Measurements from ENCODE around the gene ADAMTS1.
"Not testable (repeated sequence)": the region's sequence is repeated elsewhere in the genome, so short reads cannot be mapped to it uniquely, and the experiment has no call there.

ADAMTS1 gene

GRCh38 chr21:26845066-26845758 is at the start of gene ADAMTS1:
Gene ADAMTS1, minus strand, starts transcription at chr21:26845409. Its CDS starts 455 bp downstream, at chr21:26844954.
- DNase-seq, result peak in 1 of 2 experiments; percentile 5

GRCh38 chr21:26892151-26892550 is 46.9 kb upstream of the ADAMTS1 start:
- no peak for DNase-seq

- DNase-seq, result no peak
These were observed 43.7 kb upstream of the ADAMTS1 start for GRCh38 chr21:26888931-26889330.

GRCh38 chr21:26888256-26888655 is 43.0 kb upstream of the ADAMTS1 start:
- DNase-seq, result no peak

GRCh38 chr21:26887251-26887650 is 42.0 kb upstream of the ADAMTS1 start:
- no peak for DNase-seq

GRCh38 chr21:26884436-26884835 is 39.2 kb upstream of the ADAMTS1 start:
- no peak for DNase-seq

- no peak for DNase-seq
These were observed 38.6 kb upstream of the ADAMTS1 start for GRCh38 chr21:26883768-26884167.

- DNase-seq, result no peak
These were observed 36.5 kb upstream of the ADAMTS1 start for GRCh38 chr21:26881504-26882228.

GRCh38 chr21:26877018-26877417 is 31.8 kb upstream of the ADAMTS1 start:
- no peak for DNase-seq

- DNase-seq, result no peak
These were observed 29.1 kb upstream of the ADAMTS1 start for GRCh38 chr21:26874347-26874746.

- no peak for DNase-seq
These were observed 20.6 kb upstream of the ADAMTS1 start for GRCh38 chr21:26865857-26866256.

- not testable (repeated sequence) for DNase-seq
These were observed 11.7 kb upstream of the ADAMTS1 start for GRCh38 chr21:26856871-26857350.

GRCh38 chr21:26854695-26855094 is 9.5 kb upstream of the ADAMTS1 start:
- not testable (repeated sequence) for DNase-seq

- no peak for DNase-seq
These were observed 7.2 kb upstream of the ADAMTS1 start for GRCh38 chr21:26852423-26852822.

- DNase-seq, result no peak
These were observed 6.1 kb upstream of the ADAMTS1 start for GRCh38 chr21:26851109-26851944.

- no peak for DNase-seq
These were observed 5.0 kb upstream of the ADAMTS1 start for GRCh38 chr21:26850116-26850643.

GRCh38 chr21:26849428-26850115 is 4.4 kb upstream of the ADAMTS1 start:
- DNase-seq, result no peak

GRCh38 chr21:26847921-26848320 is 2.7 kb upstream of the ADAMTS1 start:
- DNase-seq, result no peak

- DNase-seq, result no peak
These were observed 1.8 kb upstream of the ADAMTS1 start for GRCh38 chr21:26847002-26847401.

- no peak for DNase-seq
These were observed 1.1 kb upstream of the ADAMTS1 start for GRCh38 chr21:26846036-26846931.

GRCh38 chr21:26845759-26846035 is 488 bp upstream of the ADAMTS1 start:
- no peak for DNase-seq

All from stimulated activated CD4-positive, alpha-beta T cell treated with anti-CD3 and anti-CD28 coated beads, Interleukin-4, amount 100 ng/mL, for 4 hours (primary cell).